Measurements from ENCODE around the gene HSP90B1.

DNA sequence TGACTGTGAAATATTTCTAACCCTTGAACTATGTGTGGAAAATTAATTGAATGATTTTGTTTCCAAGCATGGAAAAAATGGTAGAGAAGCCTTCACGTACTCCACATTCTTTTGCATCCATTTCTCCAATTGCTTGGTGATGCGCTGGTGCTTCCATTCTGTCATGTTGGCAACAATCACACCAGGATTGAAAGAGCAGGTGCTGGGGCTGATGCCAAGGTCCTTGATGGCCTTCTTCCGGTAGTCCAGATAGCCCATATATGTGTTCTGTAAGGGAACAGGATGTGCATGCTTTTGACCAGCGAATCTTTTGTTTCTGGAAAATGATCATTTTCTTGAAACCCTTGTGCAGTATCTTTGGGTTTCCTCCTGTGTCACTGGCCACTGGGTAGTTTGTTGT, 64.0 kb downstream of the HSP90B1 start:
- no peak for TF ChIP-seq CTCF (IDR thresholded peaks at IDR 0.05)
- TF ChIP-seq POLR2A (IDR thresholded peaks at IDR 0.05), result no peak
- no peak for TF ChIP-seq POLR2AphosphoS5 (IDR thresholded peaks at IDR 0.05; ENCODE audit: insufficient read depth in 1 of 2, low read depth in 1 of 2)

All from vagina (tissue), 2 donors.